NCI-H82 treated with DMSO at 0.1 percent for 48 hours (cell line): ENCODE data around the gene WEE1.

ENCODE experiments used
- DNase-seq: peaks from one replicate; lab custom pipeline; 2025; ENCODE audit not compliant: unreplicated experiment; lab: John Stamatoyannopoulos, UW

Gene WEE1

GRCh38 chr11:9566561-9567063 is 6.9 kb upstream of the WEE1 start:
- no peak for DNase-seq

GRCh38 chr11:9567401-9567800 is 6.1 kb upstream of the WEE1 start:
- no peak for DNase-seq

- no peak for DNase-seq
Measured at GRCh38 chr11:9568161-9568853, 5.2 kb upstream of the WEE1 start.

GRCh38 chr11:9568854-9569587 is 4.4 kb upstream of the WEE1 start:
- DNase-seq = no peak

- no peak for DNase-seq
Measured at GRCh38 chr11:9569588-9570164, 3.8 kb upstream of the WEE1 start.

GRCh38 chr11:9570313-9571025 is 3.0 kb upstream of the WEE1 start:
- no peak for DNase-seq

GRCh38 chr11:9571071-9571762 is 2.3 kb upstream of the WEE1 start:
- no peak for DNase-seq

- no peak for DNase-seq
Measured at GRCh38 chr11:9571763-9572115, 1.7 kb upstream of the WEE1 start.

GRCh38 chr11:9573775-9574621 is 528 bp downstream of the WEE1 start:
- DNase-seq = no peak

GRCh38 chr11:9574622-9575259 is 1.3 kb downstream of the WEE1 start:
- DNase-seq = no peak

- DNase-seq = peak; percentile 64
Measured at GRCh38 chr11:9575260-9576240, 2.1 kb downstream of the WEE1 start.

- DNase-seq = no peak
Measured at GRCh38 chr11:9576701-9577381, 3.4 kb downstream of the WEE1 start.

GRCh38 chr11:9577556-9577955 is 4.1 kb downstream of the WEE1 start:
- no peak for DNase-seq

- DNase-seq = no peak
Measured at GRCh38 chr11:9580894-9581293, 7.4 kb downstream of the WEE1 start.

- DNase-seq = no peak
Measured at GRCh38 chr11:9581556-9582161, 8.2 kb downstream of the WEE1 start.

- no peak for DNase-seq
Measured at GRCh38 chr11:9590717-9591116, 17.2 kb downstream of the WEE1 start.

- no peak for DNase-seq
Measured at GRCh38 chr11:9594267-9595046, 21.0 kb downstream of the WEE1 start.
